H1 (cell line): ENCODE results near the gene PKD1L1. TPM values are rescaled to one million over a fixed set of nuclear protein-coding genes. Genes with fewer than 3 reads are reported as not detected.

Experiments
- CTCF ChIA-PET: fragments of 300-600 bp; sonication (Branson Sonifier 250); formaldehyde crosslinking; loops from one replicate; lab custom pipeline; 2021; ENCODE audit not compliant: partially characterized antibody; lab: Charles Lee
- POLR2A ChIA-PET: fragments of 300-600 bp; sonication (Branson Sonifier 250); formaldehyde crosslinking; loops from one replicate; lab custom pipeline; 2021; ENCODE audit warnings: inconsistent platforms; ENCODE audit not compliant: partially characterized antibody; lab: Charles Lee
- DNase-seq, 2 experiments: peaks; one replicate each; pipeline versions ENCODE4 v3.0.0 to v3.0.0-alpha.2; 2010 to 2022; ENCODE audit warnings: low spot score in 2 of 2, low read depth in 1 of 2, mixed read lengths in 1 of 2
- FAIRE-seq: peaks from 2 replicates; lab custom pipeline; 2011; peaks lifted over from hg19 to GRCh38; lab: Jason Lieb, UNC
- H2AFZ ChIP-seq: 2 replicates; pipeline ENCODE4 v1.8.1; 2012; ENCODE audit warnings: low read length, inconsistent platforms
- H2AK5ac ChIP-seq: 2 replicates; pipeline ENCODE4 v1.6.1; 2013; ENCODE audit warnings: low read depth, low read length
- H2BK120ac ChIP-seq: replicated peaks from 2 replicates; pipeline ENCODE3; 2013; ENCODE audit warnings: low read depth, low read length, inconsistent platforms
- H2BK12ac ChIP-seq: 2 replicates; pipeline ENCODE4 v1.6.1; 2013; ENCODE audit warnings: low read depth, low read length
- H2BK15ac ChIP-seq: 2 replicates; pipeline ENCODE4 v1.6.1; 2013; ENCODE audit warnings: low read length
- H2BK20ac ChIP-seq: 2 replicates; pipeline ENCODE4 v1.6.1; 2013; ENCODE audit warnings: low read length
- H2BK5ac ChIP-seq: 2 replicates; pipeline ENCODE4 v1.6.1; 2013; ENCODE audit warnings: low read depth, low read length
- H3K14ac ChIP-seq: 2 replicates; pipeline ENCODE4 v1.6.1; 2013; ENCODE audit warnings: inconsistent platforms; ENCODE audit not compliant: insufficient read length
- H3K18ac ChIP-seq: 2 replicates; pipeline ENCODE4 v1.6.1; 2013; ENCODE audit warnings: low read length; ENCODE audit errors: extremely low read depth
- H3K23ac ChIP-seq: 2 replicates; pipeline ENCODE4 v1.6.1; 2013; ENCODE audit warnings: inconsistent platforms; ENCODE audit not compliant: insufficient read length
- H3K23me2 ChIP-seq: 2 replicates; pipeline ENCODE4 v1.6.1; 2013; ENCODE audit warnings: low read depth, low read length
- H3K27ac ChIP-seq: 2 replicates; pipeline ENCODE4 v1.6.1; 2011; ENCODE audit warnings: low read depth, low read length, inconsistent platforms
- H3K27me3 ChIP-seq, 4 experiments: replicated peaks in 1 of 4; 1 replicate in 1 of 4; 2 replicates in 3 of 4; pipeline versions ENCODE4 v1.6.1 to v1.8.1; 2011 to 2013; ENCODE audit warnings: low read length in 3 of 4, mild to moderate bottlenecking in 3 of 4, inconsistent platforms in 2 of 4, mixed read lengths in 2 of 4, moderate library complexity in 1 of 4; ENCODE audit not compliant: control insufficient read depth in 3 of 4, insufficient read depth in 3 of 4; ENCODE audit errors: extremely low read depth in 1 of 4
- H3K36me3 ChIP-seq, 4 experiments: 2 replicates each; pipeline versions ENCODE4 v1.6.1 to v1.8.1; 2011 to 2013; ENCODE audit warnings: mild to moderate bottlenecking in 4 of 4, low read length in 3 of 4, moderate library complexity in 2 of 4, control low read depth in 1 of 4, inconsistent platforms in 1 of 4; ENCODE audit not compliant: insufficient read depth in 4 of 4, control insufficient read depth in 2 of 4
- H3K4ac ChIP-seq: replicated peaks from 2 replicates; pipeline ENCODE3; 2013; ENCODE audit warnings: low read length, low read depth, mixed read lengths, inconsistent platforms; ENCODE audit not compliant: insufficient read length
- H3K4me1 ChIP-seq, 4 experiments: replicated peaks in 1 of 4; 1 replicate in 1 of 4; 2 replicates in 3 of 4; pipeline versions ENCODE4 v1.6.1 to v1.8.1; 2011 to 2013; ENCODE audit warnings: low read length in 3 of 4, inconsistent platforms in 2 of 4, mixed read lengths in 1 of 4; ENCODE audit not compliant: insufficient read depth in 4 of 4, control insufficient read depth in 3 of 4
- H3K4me2 ChIP-seq, 2 experiments: 2 replicates each; pipeline versions ENCODE4 v1.6.1 to v1.8.1; 2011 to 2013; ENCODE audit warnings: low read depth in 2 of 2, low read length in 2 of 2, control low read depth in 1 of 2, inconsistent platforms in 1 of 2, mild to moderate bottlenecking in 1 of 2; ENCODE audit not compliant: insufficient read depth in 1 of 2
- H3K4me3 ChIP-seq, 4 experiments: fragments of 200-600, 300-600 bp in 1 of 4; sonication (generic), shearing (Covaris generic), sonication (Bioruptor Twin) in 1 of 4; 2 replicates each; pipeline versions ENCODE4 v1.5.1 to v1.8.1; 2011 to 2016; ENCODE audit warnings: low read length in 4 of 4, low read depth in 3 of 4, control low read depth in 2 of 4, inconsistent platforms in 2 of 4, mild to moderate bottlenecking in 2 of 4, mixed read lengths in 1 of 4, moderate library complexity in 1 of 4; ENCODE audit not compliant: insufficient read depth in 2 of 4; ENCODE audit errors: extremely low read depth in 1 of 4
- H3K56ac ChIP-seq: replicated peaks from 2 replicates; pipeline ENCODE3; 2013; ENCODE audit warnings: low read depth, mild to moderate bottlenecking, mixed read lengths, low read length, inconsistent platforms; ENCODE audit not compliant: insufficient read length
- H3K79me1 ChIP-seq: 2 replicates; pipeline ENCODE4 v1.6.1; 2013; ENCODE audit warnings: low read depth, low read length, control low read depth
- H3K79me2 ChIP-seq, 2 experiments: 2 replicates each; pipeline versions ENCODE4 v1.6.1 to v1.8.1; 2012 to 2013; ENCODE audit warnings: low read length in 2 of 2, mild to moderate bottlenecking in 2 of 2, inconsistent platforms in 1 of 2; ENCODE audit not compliant: insufficient read depth in 2 of 2, control insufficient read depth in 1 of 2
- H3K9ac ChIP-seq, 4 experiments: replicated peaks in 1 of 4; 1 replicate in 1 of 4; 2 replicates in 3 of 4; pipeline versions ENCODE4 v1.6.1 to v1.8.1; 2011 to 2013; ENCODE audit warnings: low read depth in 3 of 4, low read length in 3 of 4, control low read depth in 2 of 4, mild to moderate bottlenecking in 2 of 4, moderate library complexity in 2 of 4, inconsistent platforms in 1 of 4; ENCODE audit errors: extremely low read depth in 1 of 4
- H3K9me3 ChIP-seq, 2 experiments: 2 replicates each; pipeline versions ENCODE4 v1.6.1 to v1.8.1; 2012 to 2013; ENCODE audit warnings: mild to moderate bottlenecking in 2 of 2, moderate library complexity in 2 of 2, control low read depth in 1 of 2, inconsistent platforms in 1 of 2, low read depth in 1 of 2, low read length in 1 of 2, mixed read lengths in 1 of 2; ENCODE audit not compliant: insufficient read depth in 2 of 2
- H4K20me1 ChIP-seq, 2 experiments: replicated peaks in 1 of 2; 2 replicates each; pipeline versions ENCODE3 to v1.8.1; 2011 to 2013; ENCODE audit warnings: inconsistent platforms in 2 of 2, low read length in 2 of 2, mild to moderate bottlenecking in 1 of 2; ENCODE audit not compliant: insufficient read depth in 2 of 2, control insufficient read depth in 1 of 2
- H4K5ac ChIP-seq: 2 replicates; pipeline ENCODE4 v1.6.1; 2013; ENCODE audit warnings: low read length, low read depth, mixed read lengths, inconsistent platforms; ENCODE audit not compliant: insufficient read length
- H4K8ac ChIP-seq: 2 replicates; pipeline ENCODE4 v1.8.0; 2013; ENCODE audit warnings: mild to moderate bottlenecking, moderate library complexity, low read length, inconsistent platforms; ENCODE audit not compliant: insufficient read depth; ENCODE audit errors: extremely low read depth
- H4K91ac ChIP-seq: replicated peaks from 2 replicates; pipeline ENCODE3; 2013; ENCODE audit warnings: low read length, mixed read lengths, inconsistent platforms; ENCODE audit not compliant: insufficient read length
- CTCF ChIP-seq, 3 experiments: IDR thresholded peaks; 1 replicate in 2 of 3; 2 replicates in 1 of 3; pipeline versions ENCODE4 v1.5.1 to v1.6.1; 2011; ENCODE audit warnings: low read length in 3 of 3, mild to moderate bottlenecking in 3 of 3, inconsistent platforms in 2 of 3, low read depth in 1 of 3, moderate library complexity in 1 of 3; ENCODE audit not compliant: insufficient read depth in 1 of 3; ENCODE audit errors: control extremely low read depth in 1 of 3
- GTF2F1 ChIP-seq: IDR thresholded peaks from 2 replicates; pipeline ENCODE4 v1.6.1; 2012; ENCODE audit warnings: low read depth, low read length, improper control_type of control experiment, borderline replicate concordance
- MAX ChIP-seq: IDR thresholded peaks from 2 replicates; pipeline ENCODE4 v1.6.1; 2012; ENCODE audit warnings: inconsistent platforms
- POU5F1 ChIP-seq: IDR thresholded peaks from 2 replicates; pipeline ENCODE4 v1.6.1; 2011; ENCODE audit warnings: low read depth, mild to moderate bottlenecking, low read length, moderate library complexity
- SIX5 ChIP-seq: IDR thresholded peaks from 2 replicates; pipeline ENCODE4 v1.6.1; 2011; ENCODE audit warnings: mild to moderate bottlenecking, low read depth, low read length
- WGBS, 2 experiments: shearing (Covaris generic) in 1 of 2; methylation state at CpG; one replicate each; pipeline versions ENCODE4 v1.1.6 to v1.1.7; 2013 to 2015; ENCODE audit warnings: low lambda C conversion rate in 2 of 2, mixed read lengths in 2 of 2, inconsistent platforms in 1 of 2, low coverage in 1 of 2, missing lambda C conversion rate in 1 of 2; ENCODE audit not compliant: insufficient replicate concordance in 2 of 2, insufficient coverage in 1 of 2, insufficient read length in 1 of 2; ENCODE audit errors: extremely low coverage in 1 of 2, missing lambda C conversion rate in 1 of 2; 5-methylcytosine and 5-hydroxymethylcytosine counted together
- polyA plus RNA-seq, 7 experiments: library from polyadenylated mRNA; depleted of rRNA in 3 of 7; stranded (reverse) in 5 of 7; unstranded in 2 of 7; fragments of >200 nt in 5 of 7; fragments of 200-250 nt in 2 of 7; gene quantifications; 1 replicate in 5 of 7; 2 replicates in 1 of 7; 4 replicates in 1 of 7; pipeline versions ENCODE4 v1.2.1 to v1.2.3, GENCODE V29; 2011 to 2013; ENCODE audit warnings: missing spikeins in 2 of 7, mixed read lengths in 2 of 7
- total RNA-seq: library from RNA; stranded (reverse); fragmentation: NEBNext Ultra II Directional; extraction: Animal tissue kit (Norgen Biotek cat#: 25700); gene quantifications from 2 replicates; pipeline ENCODE4 v1.2.1, GENCODE V29; 2021

The PKD1L1 gene
- total and polyA plus RNA-seq, 2 of the 8 experiments (the other 6 are each of a cell fraction or from before 2014, with no cell fraction given) = 0.22 to 0.35 TPM

- Histone ChIP-seq H2BK120ac (no peak overlapping the region), H2BK20ac (no peak overlapping the region), H2BK5ac (no peak overlapping the region), H3K27ac (no peak overlapping the region), H3K18ac (no peak overlapping the region), H2AFZ (no peak overlapping the region), H2BK15ac (no peak overlapping the region), H3K4me2 (no peak overlapping the region), H3K56ac (no peak overlapping the region), H3K4ac (no peak overlapping the region), H3K14ac (no peak overlapping the region), H4K5ac (no peak overlapping the region), H3K9me3 (no peaks in the 10 kb centered on the region), H3K9ac (no peak overlapping the region), H2BK12ac (no peak overlapping the region), H4K8ac (no peak overlapping the region), H3K4me3 (no peak overlapping the region), H2AK5ac (no peak overlapping the region), H4K20me1 (no peaks in the 10 kb centered on the region), H4K91ac (no peak overlapping the region), H3K79me2 (no peaks in the 10 kb centered on the region), H3K4me1 (no peaks in the 10 kb centered on the region), H3K27me3 (no peaks in the 10 kb centered on the region), H3K79me1 (no peaks in the 10 kb centered on the region), H3K36me3 (no peaks in the 10 kb centered on the region), H3K23ac (no peak overlapping the region), H3K23me2 (no peaks in the 10 kb centered on the region; the same call in 1 of the 2 replicates)
- no peak for TF ChIP-seq POU5F1
- TF ChIP-seq MAX = no peak
- TF ChIP-seq GTF2F1 = no peak
- TF ChIP-seq CTCF (IDR thresholded peaks at IDR 0.05; ENCODE audit: control extremely low read depth in 1 of 3, insufficient read depth in 1 of 3, low read depth in 1 of 3, low read length in 3 of 3) = no peak
- no peak for TF ChIP-seq SIX5
- no peak for DNase-seq
- no peak for FAIRE-seq
- POLR2A ChIA-PET = no interaction called here
- CTCF ChIA-PET = interaction anchor here (0.8 kb wide), 1 partner anchor 43 kb away, joined by 5 read pairs; no protein-coding TSS in a partner anchor
- WGBS, 2 experiments = 85% methylated on average over 5 of the region's 5 CpGs; no CpG with 5 or more reads in 1 of the 2 experiments
Measured at GRCh38 chr7:47764746-47765145, 183.5 kb downstream of the PKD1L1 start.
